SK-N-SH (cell line): ENCODE results near the gene FANCM. TPM values are rescaled to one million over a fixed set of nuclear protein-coding genes. Genes with fewer than 3 reads are reported as not detected.

Experiments
- CTCF ChIA-PET: fragments of 300-600, 350-600 bp; formaldehyde crosslinking; extraction: SDS; loops from one replicate; lab custom pipeline; 2021; lab: Yijun Ruan, JAX
- POLR2A ChIA-PET: fragments of 350-600 bp; sonication (Branson Sonifier 250); formaldehyde crosslinking; extraction: SDS; loops from one replicate; lab custom pipeline; 2020; ENCODE audit warnings: antibody characterized with exemption, inconsistent platforms; lab: Yijun Ruan, JAX
- DNase-seq: peaks from one replicate; pipeline ENCODE4 v3.0.0; 2012
- H2AFZ ChIP-seq: fragments of 200-600 bp; sonication (generic); 2 replicates; pipeline ENCODE4 v1.8.1; 2016; ENCODE audit warnings: antibody characterized with exemption, mild to moderate bottlenecking, low read depth
- H3F3A ChIP-seq: fragments of 200-600 bp; sonication (generic); replicated peaks from 2 replicates; pipeline ENCODE3; 2016; ENCODE audit warnings: antibody characterized with exemption, mild to moderate bottlenecking; ENCODE audit not compliant: insufficient read depth
- H3K27ac ChIP-seq, 2 experiments: fragments of 200-500 bp in 1 of 2; fragments of 200-600 bp in 1 of 2; sonication (Bioruptor generic) in 1 of 2; sonication (generic), shearing (Covaris generic) in 1 of 2; 2 replicates each; pipeline versions ENCODE4 v1.5.1 to v1.6.1; 2014 to 2016; ENCODE audit warnings: low read depth in 2 of 2, inconsistent platforms in 1 of 2, low read length in 1 of 2, mild to moderate bottlenecking in 1 of 2, mixed read lengths in 1 of 2
- H3K27me3 ChIP-seq: fragments of 200-600 bp; sonication (generic), shearing (Covaris generic); 2 replicates; pipeline ENCODE4 v1.6.1; 2016; ENCODE audit warnings: mixed run types; ENCODE audit not compliant: insufficient read depth
- H3K36me3 ChIP-seq, 2 experiments: fragments of 200-500 bp in 1 of 2; fragments of 200-600 bp in 1 of 2; sonication (Bioruptor generic) in 1 of 2; sonication (generic) in 1 of 2; replicated peaks in 1 of 2; 2 replicates each; pipeline versions ENCODE3 to v1.5.1; 2014 to 2016; ENCODE audit warnings: low read length in 1 of 2, mild to moderate bottlenecking in 1 of 2; ENCODE audit not compliant: insufficient read depth in 2 of 2, control insufficient read depth in 1 of 2
- H3K4me1 ChIP-seq, 2 experiments: fragments of 200-500 bp in 1 of 2; fragments of 200-600 bp in 1 of 2; sonication (Bioruptor generic) in 1 of 2; sonication (generic), shearing (Covaris generic) in 1 of 2; 2 replicates each; pipeline versions ENCODE4 v1.5.1 to v1.6.1; 2014 to 2016; ENCODE audit warnings: low read depth in 1 of 2, low read length in 1 of 2, mixed run types in 1 of 2; ENCODE audit not compliant: insufficient read depth in 2 of 2, control insufficient read depth in 1 of 2
- H3K4me2 ChIP-seq: fragments of 200-600 bp; sonication (generic), shearing (Covaris generic); 2 replicates; pipeline ENCODE4 v1.6.1; 2017; ENCODE audit warnings: mixed run types
- H3K4me3 ChIP-seq, 2 experiments: fragments of 200-500 bp in 1 of 2; fragments of 200-600 bp in 1 of 2; sonication (Bioruptor generic) in 1 of 2; sonication (generic), shearing (Covaris generic) in 1 of 2; 2 replicates each; pipeline versions ENCODE4 v1.5.1 to v1.8.1; 2014 to 2016; ENCODE audit warnings: low read depth in 2 of 2, inconsistent platforms in 1 of 2, low read length in 1 of 2, mild to moderate bottlenecking in 1 of 2, mixed read lengths in 1 of 2, moderate library complexity in 1 of 2
- H3K79me2 ChIP-seq: fragments of 200-600 bp; sonication (generic); 2 replicates; pipeline ENCODE4 v1.8.1; 2017; ENCODE audit warnings: mild to moderate bottlenecking; ENCODE audit not compliant: insufficient read depth
- H3K9ac ChIP-seq: fragments of 200-600 bp; sonication (generic); 2 replicates; pipeline ENCODE4 v1.6.1; 2017; ENCODE audit warnings: mixed run types
- H3K9me2 ChIP-seq: fragments of 200-600 bp; sonication (generic); 2 replicates; pipeline ENCODE4 v1.6.1; 2017; ENCODE audit warnings: mixed run types
- H3K9me3 ChIP-seq: fragments of 200-600 bp; sonication (generic); 2 replicates; pipeline ENCODE4 v1.6.1; 2017; ENCODE audit warnings: mixed run types, mild to moderate bottlenecking, moderate library complexity
- H4K20me1 ChIP-seq: fragments of 200-600 bp; sonication (generic); 2 replicates; pipeline ENCODE4 v1.6.1; 2017; ENCODE audit warnings: mild to moderate bottlenecking, mixed run types; ENCODE audit not compliant: insufficient read depth
- EP300 ChIP-seq, 2 experiments: IDR thresholded peaks; 2 replicates each; pipeline versions ENCODE4 v1.4.0 to v1.6.1; 2012; ENCODE audit warnings: borderline replicate concordance in 1 of 2, low read depth in 1 of 2, low read length in 1 of 2
- EZH2phosphoT487 ChIP-seq: fragments of 200-600 bp; sonication (generic); IDR thresholded peaks from 2 replicates; pipeline ENCODE4 v1.6.1; 2017; ENCODE audit warnings: low read depth, mixed run types, mild to moderate bottlenecking, antibody characterized with exemption, moderate library complexity, borderline replicate concordance
- GABPA ChIP-seq: IDR thresholded peaks from 2 replicates; pipeline ENCODE4 v1.4.0; 2012; ENCODE audit warnings: low read depth, mild to moderate bottlenecking
- MAX ChIP-seq: IDR thresholded peaks from 2 replicates; pipeline ENCODE4 v1.4.0; 2012; ENCODE audit warnings: low read depth
- MXI1 ChIP-seq: IDR thresholded peaks from 2 replicates; pipeline ENCODE4 v1.6.1; 2012; ENCODE audit warnings: mild to moderate bottlenecking, low read depth, low read length, improper control_type of control experiment
- NRF1 ChIP-seq: IDR thresholded peaks from 2 replicates; pipeline ENCODE4 v1.6.1; 2012; ENCODE audit warnings: low read depth, mild to moderate bottlenecking, low read length
- PBX3 ChIP-seq: IDR thresholded peaks from 2 replicates; pipeline ENCODE4; 2012
- RAD21 ChIP-seq: IDR thresholded peaks from 2 replicates; pipeline ENCODE4 v1.6.1; 2012; ENCODE audit warnings: mild to moderate bottlenecking, low read length
- RCOR1 ChIP-seq: fragments of 150-350 bp; IDR thresholded peaks from 2 replicates; pipeline ENCODE4 v1.6.1; 2017; ENCODE audit warnings: antibody characterized with exemption, low read length
- SIN3A ChIP-seq: IDR thresholded peaks from 2 replicates; pipeline ENCODE4 v1.6.1; 2012; ENCODE audit warnings: low read depth, mild to moderate bottlenecking, low read length, moderate library complexity, borderline replicate concordance
- SMC3 ChIP-seq: IDR thresholded peaks from 2 replicates; pipeline ENCODE4 v1.6.1; 2012; ENCODE audit warnings: low read depth, low read length, improper control_type of control experiment
- TCF12 ChIP-seq: IDR thresholded peaks from 2 replicates; pipeline ENCODE4 v1.4.0; 2012
- TEAD4 ChIP-seq: IDR thresholded peaks from 2 replicates; pipeline ENCODE4 v1.4.0; 2012; ENCODE audit warnings: mild to moderate bottlenecking, borderline replicate concordance; ENCODE audit not compliant: insufficient read depth
- USF1 ChIP-seq: IDR thresholded peaks from 2 replicates; pipeline ENCODE4 v1.4.0; 2012; ENCODE audit warnings: low read depth, borderline replicate concordance
- YY1 ChIP-seq: IDR thresholded peaks from 2 replicates; pipeline ENCODE4 v1.4.0; 2012; ENCODE audit warnings: low read depth, mild to moderate bottlenecking
- WGBS: methylation state at CpG from one replicate; pipeline ENCODE4 v1.1.6; 2017; ENCODE audit warnings: low lambda C conversion rate; 5-methylcytosine and 5-hydroxymethylcytosine counted together
- polyA plus RNA-seq, 3 experiments: library from polyadenylated mRNA; depleted of rRNA; stranded (reverse); fragments of >200 nt; gene quantifications; 2 replicates each; pipeline ENCODE4 v1.2.3, GENCODE V29; 2012

FANCM gene
- polyA plus RNA-seq, 1 of the 3 experiments (the other 2 are of a cell fraction), result 0.67 TPM

GRCh38 chr14:45242706-45243105, 107.0 kb downstream of the FANCM start (continued):
- TF ChIP-seq SIN3A, result no peak
- no peak for TF ChIP-seq EP300 (IDR thresholded peaks at IDR 0.05; ENCODE audit: borderline replicate concordance in 1 of 2, low read depth in 1 of 2, low read length in 1 of 2)
- no peak for TF ChIP-seq GABPA
- no peak for TF ChIP-seq YY1
- TF ChIP-seq MXI1, result no peak
- TF ChIP-seq TEAD4, result no peak
- TF ChIP-seq SMC3, result no peak
- no peak for TF ChIP-seq USF1
- TF ChIP-seq RAD21, result no peak
- TF ChIP-seq, all 33 proteins: peak for 0

- Histone ChIP-seq H3K36me3 (no peaks in the 10 kb centered on the region), H3K4me3 (no peak overlapping the region), H2AFZ (no peak overlapping the region), H3F3A (no peaks in the 10 kb centered on the region), H4K20me1 (no peaks in the 10 kb centered on the region), H3K9me2 (no peaks in the 10 kb centered on the region), H3K27ac (no peak overlapping the region), H3K79me2 (peaks cover 87% of the 10 kb centered on the region), H3K9ac (no peak overlapping the region), H3K4me1 (no peaks in the 10 kb centered on the region; a peak in 1 of 4 replicates), H3K4me2 (peak overlapping the region; percentile 28; the same call in 1 of the 2 replicates), H3K9me3 (no peaks in the 10 kb centered on the region), H3K27me3 (no peaks in the 10 kb centered on the region)
- POLR2A ChIA-PET, result no interaction called here
- CTCF ChIA-PET, result no interaction called here
- DNase-seq, result no peak
- 65% methylated on average over 3 of the region's 3 CpGs for WGBS
- TF ChIP-seq MXI1 (no peak), RCOR1 (no peak), USF1 (no peak), EZH2phosphoT487 (no peak), TCF12 (no peak), EP300 (IDR thresholded peaks at IDR 0.05; ENCODE audit: borderline replicate concordance in 1 of 2, low read depth in 1 of 2, low read length in 1 of 2) (no peak), PBX3 (no peak), MAX (no peak), NRF1 (no peak), SIN3A (no peak)
Observed at GRCh38 chr14:45246151-45246550, 110.4 kb downstream of the FANCM start.
